Naive B cell (primary cell): ENCODE data around the gene TIMELESS. TPM values are rescaled to one million over a fixed set of nuclear protein-coding genes. Genes with fewer than 3 reads are reported as not detected.
A peak's percentile ranks its signal among the peaks of the same experiment; 100 is the strongest.
"Not testable (repeated sequence)": the region's sequence is repeated elsewhere in the genome, so short reads cannot be mapped to it uniquely, and the experiment has no call there.

ENCODE experiments used
- ATAC-seq, 2 donors: fragments of 150-1000 bp; cut with Tn5 transposase; 2 replicates each; pipeline ENCODE4 v1.10.0; 2021; ENCODE audit warnings: low read depth in 2 of 2, mild to moderate bottlenecking in 2 of 2, moderate library complexity in 2 of 2
- DNase-seq: peaks from one replicate; pipeline ENCODE4 v3.0.0; 2022
- H3K27ac Mint-ChIP-seq, 6 donors: one replicate each; pipeline ENCODE4 v1.8.0; 2020 to 2022; ENCODE audit warnings: mild to moderate bottlenecking in 6 of 6, mixed read lengths in 6 of 6, moderate library complexity in 5 of 6, inconsistent platforms in 2 of 6
- H3K27me3 Mint-ChIP-seq, 3 donors: one replicate each; pipeline ENCODE4 v1.8.0; 2021 to 2022; ENCODE audit warnings: mixed read lengths in 3 of 3, mild to moderate bottlenecking in 1 of 3
- H3K36me3 Mint-ChIP-seq, 2 donors: one replicate each; pipeline ENCODE4 v1.8.0; 2020 to 2022; ENCODE audit warnings: mixed read lengths in 2 of 2, inconsistent platforms in 1 of 2, mild to moderate bottlenecking in 1 of 2
- H3K4me1 Mint-ChIP-seq, 3 donors: one replicate each; pipeline ENCODE4 v1.8.0; 2020 to 2022; ENCODE audit warnings: mixed read lengths in 3 of 3, inconsistent platforms in 1 of 3, mild to moderate bottlenecking in 1 of 3, moderate library complexity in 1 of 3
- H3K4me3 Mint-ChIP-seq, 8 donors: one replicate each; pipeline ENCODE4 v1.8.0; 2020 to 2022; ENCODE audit warnings: mild to moderate bottlenecking in 8 of 8, mixed read lengths in 8 of 8, moderate library complexity in 8 of 8, inconsistent platforms in 2 of 8
- H3K9me3 Mint-ChIP-seq, 7 donors: one replicate each; pipeline ENCODE4 v1.8.0; 2020 to 2022; ENCODE audit warnings: mixed read lengths in 7 of 7, mild to moderate bottlenecking in 5 of 7, inconsistent platforms in 2 of 7, moderate library complexity in 1 of 7
- polyA plus RNA-seq, 6 donors: library from polyadenylated mRNA; unstranded; fragments of 300-500 nt; fragmentation: Illumina TruSeq; gene quantifications; one replicate each; pipeline ENCODE4 v1.2.3, GENCODE V29; 2021; ENCODE audit warnings: low read depth in 6 of 6

The TIMELESS gene
- polyA plus RNA-seq, 6 donors from 2014 or later = 16.8 to 30.5 (median 25.8) TPM

GRCh38 chr12:56449622-56449984, 377 bp upstream of the TIMELESS start:
- ATAC-seq (peak in 1 of 2 donors; percentile 2), DNase-seq (no peak)
- Mint-ChIP-seq H3K9me3 (no peaks in the 10 kb centered on the region), H3K4me1 (peaks cover 26 to 43% (median 30%) of the 10 kb centered on the region in 3 donors), H3K4me3 (peak overlapping the region; percentile 86 to 97 (median 95)), H3K36me3 (no peaks in the 10 kb centered on the region), H3K27me3 (no peaks in the 10 kb centered on the region), H3K27ac (peak overlapping the region; percentile 92 to 99 (median 96))

- DNase-seq, H3K27ac Mint-ChIP-seq, H3K27me3 Mint-ChIP-seq, H3K4me3 Mint-ChIP-seq, H3K9me3 Mint-ChIP-seq, ATAC-seq: not testable (repeated sequence)
- Mint-ChIP-seq H3K4me1 (peaks cover 27 to 39% (median 35%) of the 10 kb centered on the region in 3 donors), H3K36me3 (peaks cover 15% of the 10 kb centered on the region in 2 donors)
These were observed 6.0 kb downstream of the TIMELESS start for GRCh38 chr12:56443208-56443607.

GRCh38 chr12:56437430-56438176, 11.6 kb downstream of the TIMELESS start:
- Mint-ChIP-seq H3K9me3 (no peaks in the 10 kb centered on the region), H3K27ac (peak overlapping the region in 3 of 6 donors; percentile 51 to 72 (median 52)), H3K4me1 (peaks cover 0 to 23% (median 8%) of the 10 kb centered on the region in 3 donors), H3K4me3 (no peak overlapping the region), H3K36me3 (peaks cover 7 to 16% of the 10 kb centered on the region in 2 donors), H3K27me3 (no peaks in the 10 kb centered on the region)
- ATAC-seq = no peak
- DNase-seq = no peak

GRCh38 chr12:56434828-56435227, 14.4 kb downstream of the TIMELESS start:
- Mint-ChIP-seq H3K27ac (no peak overlapping the region), H3K27me3 (no peaks in the 10 kb centered on the region), H3K4me1 (peaks cover 0 to 15% (median 9%) of the 10 kb centered on the region in 3 donors), H3K9me3 (no peaks in the 10 kb centered on the region), H3K4me3 (no peak overlapping the region), H3K36me3 (peaks cover 12% of the 10 kb centered on the region in 2 donors)
- ATAC-seq (no peak), DNase-seq (no peak)

GRCh38 chr12:56431850-56432249, 17.4 kb downstream of the TIMELESS start:
- no peak for ATAC-seq
- Mint-ChIP-seq H3K4me1 (peaks cover 0 to 6% (median 3%) of the 10 kb centered on the region in 3 donors), H3K36me3 (peaks cover 14 to 22% of the 10 kb centered on the region in 2 donors), H3K27ac (no peak overlapping the region), H3K27me3 (no peaks in the 10 kb centered on the region), H3K9me3 (no peaks in the 10 kb centered on the region), H3K4me3 (no peak overlapping the region)
- DNase-seq = no peak

GRCh38 chr12:56431288-56431687, 17.9 kb downstream of the TIMELESS start:
- no peaks in the 10 kb centered on the region for H3K27me3 Mint-ChIP-seq
- H3K4me3 Mint-ChIP-seq = peak overlapping the region in 1 of 8 donors; percentile 37
- peaks cover 0 to 6% (median 2%) of the 10 kb centered on the region in 3 donors for H3K4me1 Mint-ChIP-seq
- DNase-seq (no peak), ATAC-seq (no peak)
- peak overlapping the region in 2 of 6 donors; percentile 73 to 76 for H3K27ac Mint-ChIP-seq
- H3K36me3 Mint-ChIP-seq = peaks cover 14 to 22% of the 10 kb centered on the region in 2 donors
- H3K9me3 Mint-ChIP-seq = no peaks in the 10 kb centered on the region

GRCh38 chr12:56425940-56426438, 23.2 kb downstream of the TIMELESS start:
- no peak for ATAC-seq
- Mint-ChIP-seq H3K27me3 (no peaks in the 10 kb centered on the region), H3K9me3 (no peaks in the 10 kb centered on the region), H3K36me3 (peaks cover 29 to 35% of the 10 kb centered on the region in 2 donors), H3K4me3 (no peak overlapping the region), H3K27ac (no peak overlapping the region), H3K4me1 (peaks cover 0 to 9% (median 0%) of the 10 kb centered on the region in 3 donors)
- DNase-seq = no peak

- Mint-ChIP-seq H3K4me3 (no peak overlapping the region), H3K27ac (peak overlapping the region in 1 of 6 donors; percentile 34), H3K9me3 (no peaks in the 10 kb centered on the region), H3K4me1 (peaks cover 0 to 9% (median 0%) of the 10 kb centered on the region in 3 donors), H3K36me3 (peaks cover 31 to 42% of the 10 kb centered on the region in 2 donors), H3K27me3 (no peaks in the 10 kb centered on the region)
- no peak for ATAC-seq
- DNase-seq = no peak
These were observed 24.0 kb downstream of the TIMELESS start for GRCh38 chr12:56425193-56425592.

- H3K9me3 Mint-ChIP-seq = no peaks in the 10 kb centered on the region
- DNase-seq (no peak), ATAC-seq (no peak)
- H3K27me3 Mint-ChIP-seq = no peaks in the 10 kb centered on the region
- no peak overlapping the region for H3K4me3 Mint-ChIP-seq
- H3K36me3 Mint-ChIP-seq = peaks cover 32 to 40% of the 10 kb centered on the region in 2 donors
- H3K4me1 Mint-ChIP-seq = peaks cover 0 to 5% (median 0%) of the 10 kb centered on the region in 3 donors
- H3K27ac Mint-ChIP-seq = peak overlapping the region in 2 of 6 donors; percentile 57 to 97
These were observed 28.8 kb downstream of the TIMELESS start for GRCh38 chr12:56420411-56420810.

- no peak for ATAC-seq
- DNase-seq = no peak
- Mint-ChIP-seq H3K36me3 (peaks cover 12 to 32% of the 10 kb centered on the region in 2 donors), H3K9me3 (no peaks in the 10 kb centered on the region), H3K4me3 (no peak overlapping the region), H3K27me3 (no peaks in the 10 kb centered on the region), H3K27ac (peak overlapping the region in 3 of 6 donors; percentile 27 to 86 (median 61)), H3K4me1 (peaks cover 0 to 2% (median 0%) of the 10 kb centered on the region in 3 donors)
These were observed 31.5 kb downstream of the TIMELESS start for GRCh38 chr12:56417739-56418138.

GRCh38 chr12:56414401-56414800, 34.8 kb downstream of the TIMELESS start:
- H3K36me3 Mint-ChIP-seq = peaks cover 4 to 6% of the 10 kb centered on the region in 2 donors

GRCh38 chr12:56413392-56413791, 35.8 kb downstream of the TIMELESS start:
- ATAC-seq = no peak
- Mint-ChIP-seq H3K36me3 (no peaks in the 10 kb centered on the region), H3K4me3 (no peak overlapping the region)

More at GRCh38 chr12:56414401-56414800, 34.8 kb downstream of the TIMELESS start:
- H3K4me3 Mint-ChIP-seq = no peak overlapping the region
- DNase-seq = no peak
- ATAC-seq = no peak
- H3K4me1 Mint-ChIP-seq = peaks cover 0 to 2% (median 0%) of the 10 kb centered on the region in 3 donors
- H3K27me3 Mint-ChIP-seq = no peaks in the 10 kb centered on the region
- H3K9me3 Mint-ChIP-seq = peaks cover 0 to 1% (median 0%) of the 10 kb centered on the region in 7 donors
- peak overlapping the region in 5 of 6 donors; percentile 7 to 72 (median 43) for H3K27ac Mint-ChIP-seq

GRCh38 chr12:56411781-56412639, 37.2 kb downstream of the TIMELESS start:
- peaks cover 0 to 2% (median 0%) of the 10 kb centered on the region in 3 donors for H3K4me1 Mint-ChIP-seq
- no peaks in the 10 kb centered on the region for H3K36me3 Mint-ChIP-seq
- DNase-seq (no peak), ATAC-seq (no peak)
- no peak overlapping the region for H3K4me3 Mint-ChIP-seq
- peaks cover 0 to 1% (median 0%) of the 10 kb centered on the region in 7 donors for H3K9me3 Mint-ChIP-seq
- peak overlapping the region in 2 of 6 donors; percentile 18 to 57 for H3K27ac Mint-ChIP-seq
- H3K27me3 Mint-ChIP-seq = no peaks in the 10 kb centered on the region

More at GRCh38 chr12:56413392-56413791, 35.8 kb downstream of the TIMELESS start:
- no peaks in the 10 kb centered on the region for H3K27me3 Mint-ChIP-seq
- DNase-seq = no peak
- peaks cover 0 to 1% (median 0%) of the 10 kb centered on the region in 7 donors for H3K9me3 Mint-ChIP-seq
- peaks cover 0 to 2% (median 0%) of the 10 kb centered on the region in 3 donors for H3K4me1 Mint-ChIP-seq
- H3K27ac Mint-ChIP-seq = peak overlapping the region in 2 of 6 donors; percentile 68 to 70
